ENCODE data around the gene SLC51A. TPM values are rescaled to one million over a fixed set of nuclear protein-coding genes. Genes with fewer than 3 reads are reported as not detected.
"Not testable (repeated sequence)": the region's sequence is repeated elsewhere in the genome, so short reads cannot be mapped to it uniquely, and the experiment has no call there.

SLC51A gene
- total RNA-seq, 1 donor from 2014 or later: not detected

- no peaks in the 10 kb centered on the region for H3K9me3 Mint-ChIP-seq
- no peaks in the 10 kb centered on the region for H3K27me3 Mint-ChIP-seq (ENCODE audit: low read depth)
- H3K27ac Mint-ChIP-seq: no peak overlapping the region
- DNase-seq (ENCODE audit: low spot score in 2 of 2, unreplicated experiment in 2 of 2): no peak
- no peak for TF ChIP-seq CTCF (IDR thresholded peaks at IDR 0.05; ENCODE audit: unreplicated experiment)
- no peak overlapping the region for H3K4me3 Mint-ChIP-seq
- no peaks in the 10 kb centered on the region for H3K4me1 Mint-ChIP-seq
- H3K36me3 Mint-ChIP-seq: peaks cover 61% of the 10 kb centered on the region
Measured at GRCh38 chr3:196241704-196242103, 25.4 kb downstream of the SLC51A start.

- not testable (repeated sequence) for H3K9me3 Mint-ChIP-seq
Measured at GRCh38 chr3:196244166-196244565, 27.8 kb downstream of the SLC51A start.

GRCh38 chr3:196246612-196247308 is 30.4 kb downstream of the SLC51A start:
- Mint-ChIP-seq H3K27ac (no peak overlapping the region), H3K4me3 (no peak overlapping the region), H3K36me3 (peaks cover 43% of the 10 kb centered on the region), H3K9me3 (no peaks in the 10 kb centered on the region), H3K4me1 (no peaks in the 10 kb centered on the region), H3K27me3 (ENCODE audit: low read depth) (no peaks in the 10 kb centered on the region)
- no peak for DNase-seq (ENCODE audit: low spot score in 2 of 2, unreplicated experiment in 2 of 2)
- TF ChIP-seq CTCF (IDR thresholded peaks at IDR 0.05; ENCODE audit: unreplicated experiment): no peak

More at GRCh38 chr3:196244166-196244565, 27.8 kb downstream of the SLC51A start:
- DNase-seq (ENCODE audit: low spot score in 2 of 2, unreplicated experiment in 2 of 2); H3K27me3 Mint-ChIP-seq (ENCODE audit: low read depth); H3K4me1 Mint-ChIP-seq; H3K4me3 Mint-ChIP-seq; H3K27ac Mint-ChIP-seq: not testable (repeated sequence)
- peaks cover 45% of the 10 kb centered on the region for H3K36me3 Mint-ChIP-seq

GRCh38 chr3:196251918-196252317 is 35.6 kb downstream of the SLC51A start:
- TF ChIP-seq CTCF (IDR thresholded peaks at IDR 0.05; ENCODE audit: unreplicated experiment): no peak
- Mint-ChIP-seq H3K4me1 (no peaks in the 10 kb centered on the region), H3K27me3 (ENCODE audit: low read depth) (no peaks in the 10 kb centered on the region), H3K27ac (no peak overlapping the region), H3K4me3 (no peak overlapping the region), H3K36me3 (peaks cover 20% of the 10 kb centered on the region), H3K9me3 (no peaks in the 10 kb centered on the region)
- DNase-seq (ENCODE audit: low spot score in 2 of 2, unreplicated experiment in 2 of 2): no peak

GRCh38 chr3:196254376-196255283 is 38.3 kb downstream of the SLC51A start:
- Mint-ChIP-seq H3K27ac (no peak overlapping the region), H3K27me3 (ENCODE audit: low read depth) (no peaks in the 10 kb centered on the region), H3K9me3 (no peaks in the 10 kb centered on the region), H3K4me3 (no peak overlapping the region), H3K36me3 (peaks cover 15% of the 10 kb centered on the region), H3K4me1 (no peaks in the 10 kb centered on the region)
- DNase-seq (ENCODE audit: low spot score in 2 of 2, unreplicated experiment in 2 of 2): no peak
- no peak for TF ChIP-seq CTCF (IDR thresholded peaks at IDR 0.05; ENCODE audit: unreplicated experiment)

- Mint-ChIP-seq H3K27ac (no peak overlapping the region), H3K9me3 (peaks cover under 1% of the 10 kb centered on the region), H3K4me3 (no peak overlapping the region), H3K27me3 (ENCODE audit: low read depth) (no peaks in the 10 kb centered on the region), H3K36me3 (peaks cover 16% of the 10 kb centered on the region), H3K4me1 (no peaks in the 10 kb centered on the region)
- DNase-seq (ENCODE audit: low spot score in 2 of 2, unreplicated experiment in 2 of 2): no peak
- TF ChIP-seq CTCF (IDR thresholded peaks at IDR 0.05; ENCODE audit: unreplicated experiment): no peak
Measured at GRCh38 chr3:196255776-196256175, 39.4 kb downstream of the SLC51A start.
